HK-2 (cell line): ENCODE data around the gene SPOCK3.
"Not testable (repeated sequence)": the region's sequence is repeated elsewhere in the genome, so short reads cannot be mapped to it uniquely, and the experiment has no call there.

ENCODE experiments used
- DNase-seq: peaks from one replicate; pipeline ENCODE4 v3.0.0-alpha.2; 2018; ENCODE audit not compliant: unreplicated experiment

Gene SPOCK3

DNA sequence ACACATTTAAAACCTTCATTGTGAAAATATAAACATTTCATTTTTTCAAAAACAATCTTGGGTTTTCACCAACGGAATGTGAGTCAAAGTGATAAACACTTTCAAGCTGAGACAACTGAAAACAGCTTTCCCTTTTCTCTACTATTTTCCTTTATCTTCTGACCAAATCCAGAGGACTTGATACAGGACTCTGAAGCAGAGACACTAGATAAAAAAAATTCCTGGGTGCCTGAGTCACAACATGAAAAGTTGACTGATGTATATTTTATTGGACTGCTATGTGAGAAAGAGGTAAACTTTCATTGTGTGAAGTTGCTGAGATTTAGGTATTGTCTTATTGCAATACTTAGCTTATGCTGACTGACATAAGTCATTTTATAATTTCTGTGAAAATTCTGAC, 411.2 kb downstream of the SPOCK3 start:
- no peak for DNase-seq

DNA sequence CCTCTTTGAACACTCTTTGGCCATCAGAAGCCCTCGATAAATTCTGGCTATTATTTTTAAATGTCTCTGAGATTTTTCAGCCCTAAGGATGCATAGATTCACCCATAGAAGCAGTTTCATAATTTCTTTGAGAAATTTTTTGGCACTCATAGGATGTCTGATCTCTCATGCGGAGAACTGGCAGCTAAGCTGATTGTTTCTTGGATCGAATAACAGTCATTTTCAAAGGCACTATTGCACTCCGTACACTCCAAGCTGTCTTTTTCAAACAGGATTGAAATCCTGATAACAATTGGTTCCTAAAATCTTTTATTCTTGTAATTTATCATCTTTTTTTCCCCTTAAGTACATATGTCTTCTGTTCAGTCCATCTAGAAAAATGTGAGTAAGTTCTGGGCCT, 411.9 kb downstream of the SPOCK3 start:
- DNase-seq, result no peak

DNA sequence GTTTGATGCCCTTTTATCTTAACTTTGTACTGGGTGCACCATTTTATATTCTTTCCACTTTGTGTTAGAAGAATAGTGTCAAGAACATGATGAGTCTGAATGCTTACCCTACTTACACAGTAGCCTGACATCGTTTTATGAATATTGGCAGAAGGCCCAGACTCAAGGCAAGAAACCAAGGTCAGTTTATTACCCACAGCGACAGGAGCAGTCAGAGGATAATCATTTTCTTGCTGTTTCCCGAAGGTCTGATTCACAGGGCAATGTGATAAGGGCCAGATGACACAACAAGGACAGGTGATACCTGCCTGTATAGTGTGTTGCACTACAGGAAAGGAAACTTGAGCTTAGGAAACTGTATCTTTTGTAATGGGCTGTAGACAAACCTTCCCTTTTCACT, 417.4 kb downstream of the SPOCK3 start:
- no peak for DNase-seq

DNA sequence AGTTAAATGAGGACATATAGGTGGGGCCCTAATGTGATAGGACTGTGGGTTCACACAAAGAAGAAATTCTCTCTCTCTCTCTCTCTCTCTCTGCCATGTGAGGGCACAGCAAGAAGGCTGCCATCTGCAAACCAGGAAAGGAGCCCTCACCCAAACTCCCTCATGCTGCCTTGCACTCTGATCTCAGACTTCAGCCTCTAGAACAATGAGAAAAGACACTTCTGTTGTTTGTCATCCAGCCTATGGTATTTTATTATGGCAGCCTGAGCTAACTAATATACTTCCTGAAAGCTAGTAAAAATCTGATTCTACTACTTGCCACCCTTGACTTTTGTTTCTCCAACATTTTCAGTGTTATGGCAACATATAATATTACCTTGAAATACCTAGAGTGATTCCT, 425.9 kb downstream of the SPOCK3 start:
- DNase-seq, result no peak

DNA sequence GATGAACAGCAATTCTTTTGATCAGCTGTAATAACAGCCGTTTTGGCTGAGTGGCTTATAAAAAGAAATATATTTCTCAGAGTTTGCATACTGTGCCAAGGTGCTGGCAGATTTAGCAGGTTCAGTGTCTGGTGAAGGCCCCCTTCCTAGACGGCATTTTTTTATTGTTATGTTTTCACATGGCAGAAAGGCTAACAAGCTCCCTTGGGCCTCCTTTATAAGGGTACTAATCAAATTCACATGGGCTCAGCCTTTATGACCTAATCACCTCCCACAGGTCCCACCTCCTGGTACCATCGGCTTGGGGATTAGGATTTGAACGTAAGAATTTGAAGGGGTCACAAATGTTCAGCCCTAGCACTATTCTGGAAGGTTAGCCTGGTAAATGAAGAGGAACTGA, 431.9 kb downstream of the SPOCK3 start:
- DNase-seq, result no peak

DNA sequence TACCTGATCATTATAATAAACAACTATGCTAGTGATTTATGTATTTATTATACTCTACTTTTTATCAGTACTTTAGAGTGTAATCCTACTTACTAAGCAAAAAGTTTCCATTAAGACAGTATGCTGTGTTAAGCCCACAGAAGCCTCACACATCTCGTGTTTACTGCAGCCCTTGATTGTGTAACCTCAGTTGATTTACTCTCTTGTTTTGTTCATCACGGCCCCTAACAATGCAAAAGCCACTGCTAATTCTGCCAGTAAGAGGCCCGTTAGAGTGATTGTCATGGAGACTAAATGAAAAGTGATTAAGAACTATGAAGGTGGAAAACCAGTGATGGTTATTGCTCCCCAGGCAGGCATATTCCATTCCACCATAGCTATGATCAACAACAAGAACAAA, 436.2 kb downstream of the SPOCK3 start:
- DNase-seq, result no peak

DNA sequence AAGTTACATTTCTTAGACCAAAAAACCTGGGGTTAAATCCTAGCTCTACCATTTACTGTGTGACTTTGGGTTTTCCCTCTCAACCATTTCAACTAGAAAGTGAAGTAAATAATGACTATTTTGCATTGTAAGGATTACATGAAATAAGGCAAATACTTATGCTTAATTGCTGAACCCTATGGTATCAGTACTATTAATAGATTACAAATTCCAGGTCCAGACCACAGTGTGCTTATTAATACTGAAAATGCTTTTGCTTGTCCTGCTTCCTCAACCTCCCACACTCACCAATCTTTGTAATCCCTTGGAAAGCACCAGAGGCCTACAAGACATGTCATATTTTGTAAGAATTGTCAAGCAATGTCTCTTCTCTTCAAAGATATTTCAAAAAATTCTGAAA, 456.5 kb downstream of the SPOCK3 start:
- no peak for DNase-seq

DNA sequence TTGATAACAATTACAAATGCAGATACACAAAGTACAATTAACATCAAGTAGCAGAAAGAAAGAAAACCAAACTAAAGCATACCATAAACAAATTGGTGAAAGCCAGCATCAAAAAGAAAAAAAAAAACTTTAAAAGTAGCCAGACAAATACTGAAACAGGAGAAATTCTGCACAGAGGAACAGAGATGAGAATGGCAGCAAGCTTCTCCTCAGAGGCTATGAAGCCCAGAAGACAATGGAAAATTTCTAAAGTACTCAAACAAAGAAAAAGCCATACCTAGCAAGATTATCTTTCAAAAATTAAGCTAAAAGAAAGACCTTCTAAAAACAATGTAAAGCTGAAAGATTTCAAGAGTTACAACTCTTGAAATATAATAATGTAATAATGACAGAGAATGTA, 471.3 kb downstream of the SPOCK3 start:
- no peak for DNase-seq

DNA sequence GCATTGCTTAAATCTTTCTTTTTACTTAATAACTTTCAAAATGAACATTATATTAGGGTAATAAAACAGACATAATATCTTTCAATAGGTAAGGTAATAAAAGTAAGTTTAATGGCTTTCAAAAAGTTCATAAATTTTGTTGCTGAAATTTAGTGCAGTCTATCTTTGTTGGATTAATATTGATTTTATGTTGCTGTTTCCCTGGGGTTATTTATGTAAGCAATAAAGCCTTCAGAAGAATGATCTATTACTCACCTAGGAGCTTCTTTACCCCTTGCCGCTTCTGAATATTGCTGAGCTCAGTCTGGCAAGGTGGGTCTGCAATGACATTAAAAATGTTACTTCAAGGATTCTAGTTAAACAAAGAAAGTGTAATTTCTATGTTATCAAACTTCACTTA, 492.6 kb downstream of the SPOCK3 start:
- DNase-seq, result no peak

DNA sequence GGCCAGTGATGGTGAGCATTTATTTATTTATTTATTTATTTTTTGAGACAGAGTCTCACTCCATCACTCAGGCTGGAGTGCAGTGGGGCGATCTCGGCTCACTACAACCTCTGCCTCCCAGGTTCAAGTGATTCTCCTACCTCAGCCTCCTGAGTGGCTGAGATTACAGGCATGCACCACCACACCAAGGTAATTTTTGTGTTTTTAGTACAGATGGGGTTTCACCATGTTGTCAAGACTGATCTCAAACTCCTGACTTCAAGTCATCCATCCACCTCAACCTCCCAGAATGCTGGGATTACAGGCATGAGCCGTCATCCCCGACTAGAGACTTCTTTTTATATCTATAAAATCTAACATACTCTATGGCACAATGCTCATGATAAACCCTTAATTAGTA, 495.1 kb downstream of the SPOCK3 start:
- DNase-seq, result not testable (repeated sequence)

DNA sequence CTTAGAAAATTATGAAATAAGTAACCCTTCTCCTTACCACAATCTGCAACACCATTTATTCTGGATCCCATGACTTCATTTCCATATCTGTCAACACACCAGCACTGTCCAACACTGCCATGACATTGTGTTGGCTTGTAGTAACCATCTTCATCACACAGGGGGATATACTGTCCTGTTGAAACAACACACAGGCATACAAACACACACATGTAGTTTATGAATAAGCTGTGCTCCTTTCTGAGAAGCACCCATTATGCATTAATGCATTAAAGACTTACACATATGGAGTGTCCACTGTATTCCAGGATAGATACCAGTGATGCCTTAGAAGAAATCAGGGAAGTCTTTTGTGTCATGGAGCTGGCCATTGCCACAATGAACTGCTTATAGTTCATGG, 496.9 kb downstream of the SPOCK3 start:
- DNase-seq, result no peak

DNA sequence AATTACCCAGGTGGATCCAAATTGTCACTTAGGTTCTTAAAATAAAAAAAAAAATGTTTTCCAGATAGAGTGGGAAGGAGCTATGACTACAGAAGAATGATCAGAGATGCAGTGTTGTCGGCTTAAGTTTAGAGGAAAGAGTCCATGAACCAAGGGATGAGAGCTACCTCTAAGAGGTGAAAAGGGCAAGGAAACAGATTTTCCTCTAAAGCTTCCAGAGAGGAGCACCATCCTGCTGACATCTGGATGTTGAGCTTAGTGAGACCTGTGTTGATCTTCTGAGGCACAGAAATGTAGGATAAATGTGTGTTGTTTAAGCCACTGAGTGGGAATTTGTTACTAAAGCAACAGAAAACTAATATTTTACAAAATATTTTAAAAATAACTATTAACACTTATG, 498.7 kb downstream of the SPOCK3 start:
- DNase-seq, result no peak

DNA sequence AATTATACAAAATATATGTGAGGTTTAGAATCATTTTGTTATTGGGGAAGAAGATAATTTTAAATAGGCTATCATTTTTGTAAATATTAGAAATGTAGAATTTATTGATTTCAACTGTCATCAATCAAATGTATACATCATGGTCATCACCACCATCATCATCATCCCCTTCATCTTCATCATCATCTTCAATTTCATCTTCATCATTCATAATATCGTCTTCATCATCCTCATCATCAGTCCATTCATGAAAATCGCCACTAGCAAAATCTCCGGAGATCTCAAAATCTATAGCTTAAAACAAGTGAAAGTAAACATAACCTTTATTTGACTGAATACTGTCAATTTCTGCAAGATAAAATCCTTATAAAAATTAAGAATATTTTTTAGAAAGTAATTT, 499.5 kb downstream of the SPOCK3 start:
- DNase-seq, result no peak

DNA sequence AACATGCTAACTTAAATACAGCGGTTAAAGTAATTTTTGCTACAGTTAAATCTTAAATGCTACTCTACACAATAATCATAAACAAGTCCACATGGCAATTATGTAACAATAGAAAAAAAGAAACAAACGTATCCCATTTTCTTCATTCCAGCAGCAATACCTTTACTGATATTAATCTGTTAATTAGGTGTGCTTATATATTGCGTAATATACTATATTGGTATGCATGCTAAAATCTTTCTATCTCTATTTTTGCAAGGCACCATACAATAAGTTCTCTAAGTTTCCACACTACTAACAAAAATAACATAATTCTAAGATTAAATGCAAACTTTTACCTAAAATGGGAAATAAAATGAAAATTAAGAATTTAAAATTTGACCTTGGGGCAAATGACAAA, 500.6 kb downstream of the SPOCK3 start:
- no peak for DNase-seq

DNA sequence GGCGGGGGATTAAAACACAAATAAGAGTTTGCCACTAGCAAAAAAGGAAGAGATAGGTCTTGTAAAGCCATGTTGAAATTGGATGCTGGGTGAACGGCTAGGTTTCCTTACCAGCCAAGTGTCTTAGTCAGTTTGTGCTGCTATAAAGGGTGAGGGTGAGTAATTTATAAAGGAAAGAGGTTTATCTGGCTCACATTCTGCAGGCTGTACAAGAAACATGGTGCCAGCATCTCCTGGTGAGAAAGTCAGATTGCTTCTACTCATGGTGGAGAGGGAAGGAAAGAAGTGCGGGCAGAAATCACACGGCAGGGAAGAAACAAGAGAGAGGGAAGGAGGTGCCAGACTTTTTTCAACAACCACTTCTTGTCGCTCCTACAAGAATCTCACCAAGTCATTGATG, 507.5 kb downstream of the SPOCK3 start:
- no peak for DNase-seq

DNA sequence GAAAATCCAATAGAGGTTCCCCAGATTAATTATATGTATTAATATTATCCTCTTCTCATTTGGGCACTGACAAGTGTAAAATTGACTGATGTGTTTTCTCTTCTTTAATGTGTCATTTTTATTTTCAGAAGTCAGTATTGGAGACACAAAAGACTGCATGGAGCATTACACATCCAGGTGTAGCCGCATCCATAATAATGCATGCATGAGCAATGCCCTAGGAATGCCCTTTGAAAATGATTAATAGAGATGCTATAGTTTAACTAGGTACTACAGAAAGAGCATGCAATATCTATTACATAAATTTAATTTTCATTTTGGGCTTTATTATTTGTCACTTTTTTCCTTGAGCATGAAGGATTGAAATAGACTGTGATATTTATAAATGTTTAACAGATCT, 509.9 kb downstream of the SPOCK3 start:
- DNase-seq, result no peak

DNA sequence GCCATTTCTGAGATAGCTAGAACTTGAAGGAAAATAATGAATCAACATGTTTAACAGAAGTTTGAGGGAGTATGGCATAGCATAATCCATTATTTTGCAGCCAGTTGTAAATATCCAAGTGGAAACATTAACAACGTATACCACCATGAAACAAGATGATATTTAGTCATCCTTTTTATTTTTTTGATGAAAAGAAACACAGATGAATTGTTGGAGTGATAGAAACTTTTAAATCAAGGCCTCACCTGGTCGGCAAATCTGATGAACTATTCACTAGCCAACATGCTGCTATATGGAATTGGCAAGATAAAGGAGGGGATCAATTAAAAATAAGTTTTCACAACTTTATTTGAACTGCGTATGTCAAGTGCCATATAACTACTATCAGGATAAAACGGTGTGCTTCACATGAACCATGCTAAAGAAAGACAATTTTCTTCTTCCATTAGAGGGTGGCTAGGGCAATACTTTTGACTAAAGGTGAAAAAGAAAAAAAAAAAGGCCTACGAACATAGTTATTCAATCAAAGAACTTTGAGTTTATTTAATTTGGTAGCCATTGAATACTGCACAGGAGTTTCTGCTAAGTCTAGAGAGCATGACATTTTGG, 510.7 kb downstream of the SPOCK3 start:
- DNase-seq, result no peak

DNA sequence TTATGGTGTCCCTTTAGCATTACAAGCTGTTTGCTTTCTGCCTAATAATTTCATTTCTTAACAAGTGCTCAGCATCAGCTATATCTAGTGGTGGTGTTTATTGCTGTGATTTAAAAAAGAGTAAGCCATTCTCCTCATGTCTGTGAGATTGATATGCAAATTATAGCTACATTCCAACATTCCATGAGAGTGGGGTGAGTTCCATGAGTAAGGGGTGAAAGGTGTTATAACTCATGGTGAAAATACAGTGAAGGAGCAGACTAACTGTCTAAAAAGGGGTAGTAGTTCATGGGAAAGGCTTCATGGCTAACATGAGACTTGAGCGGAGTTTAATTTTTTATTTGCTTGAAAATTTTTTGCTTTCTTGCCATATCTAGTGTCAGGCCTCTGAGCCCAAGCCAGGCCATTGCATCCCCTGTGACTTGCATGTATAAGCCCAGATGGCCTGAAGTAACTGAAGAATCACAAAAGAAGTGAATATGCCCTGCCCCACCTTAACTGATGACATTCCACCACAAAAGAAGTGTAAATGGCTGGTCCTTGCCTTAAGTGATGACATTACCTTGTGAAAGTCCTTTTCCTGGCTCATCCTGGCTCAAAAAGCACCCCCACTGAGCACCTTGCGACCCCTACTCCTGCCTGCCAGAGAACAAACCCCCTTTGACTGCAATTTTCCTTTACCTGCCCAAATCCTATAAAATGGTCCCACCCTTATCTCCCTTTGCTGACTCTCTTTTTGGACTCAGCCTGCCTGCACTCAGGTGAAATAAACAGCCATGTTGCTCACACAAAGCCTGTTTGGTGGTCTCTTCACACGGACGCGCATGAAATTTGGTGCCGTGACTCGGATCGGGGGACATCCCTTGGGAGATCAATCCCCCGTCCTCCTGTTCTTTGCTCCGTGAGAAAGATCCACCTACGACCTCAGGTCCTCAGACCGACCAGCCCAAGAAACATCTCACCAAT, 518.3 kb downstream of the SPOCK3 start:
- DNase-seq, result not testable (repeated sequence)

DNA sequence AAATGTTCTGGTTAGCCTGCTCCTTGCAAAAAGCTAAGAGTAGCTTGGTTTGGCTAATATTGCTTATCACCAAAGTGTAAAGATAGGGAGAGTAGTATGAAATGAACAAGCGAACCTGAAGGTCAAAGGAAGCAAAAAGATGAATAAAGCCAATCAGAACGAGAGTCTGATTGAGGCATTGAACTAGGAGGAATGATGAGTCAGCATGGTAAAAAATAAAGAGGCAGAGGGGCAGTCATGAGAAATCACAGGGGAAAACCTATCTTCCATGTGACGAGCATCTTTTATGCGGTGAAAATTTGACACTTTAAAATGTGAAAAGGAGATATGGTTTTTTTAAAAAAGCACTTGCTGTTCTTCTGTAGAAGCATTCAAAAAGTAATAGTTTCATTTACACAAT, 533.7 kb downstream of the SPOCK3 start:
- DNase-seq, result no peak

DNA sequence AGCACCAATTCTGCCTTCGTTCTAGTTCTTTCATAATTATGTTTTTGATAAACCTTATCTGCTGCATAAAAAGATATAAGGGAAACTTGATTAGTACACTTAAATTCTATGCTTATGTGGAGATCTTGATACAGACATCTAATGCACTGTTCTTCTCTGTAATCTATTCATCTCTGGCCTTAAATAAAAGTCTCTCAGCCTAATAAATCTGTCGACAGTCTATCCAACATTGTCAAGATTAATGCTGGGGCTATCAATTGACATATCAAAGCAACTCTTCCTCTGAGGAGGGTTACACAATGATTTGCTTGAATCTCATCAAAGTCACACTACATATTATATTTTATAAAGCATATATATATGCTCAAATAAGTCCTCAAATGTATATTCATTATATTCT, 545.5 kb downstream of the SPOCK3 start:
- DNase-seq, result no peak

DNA sequence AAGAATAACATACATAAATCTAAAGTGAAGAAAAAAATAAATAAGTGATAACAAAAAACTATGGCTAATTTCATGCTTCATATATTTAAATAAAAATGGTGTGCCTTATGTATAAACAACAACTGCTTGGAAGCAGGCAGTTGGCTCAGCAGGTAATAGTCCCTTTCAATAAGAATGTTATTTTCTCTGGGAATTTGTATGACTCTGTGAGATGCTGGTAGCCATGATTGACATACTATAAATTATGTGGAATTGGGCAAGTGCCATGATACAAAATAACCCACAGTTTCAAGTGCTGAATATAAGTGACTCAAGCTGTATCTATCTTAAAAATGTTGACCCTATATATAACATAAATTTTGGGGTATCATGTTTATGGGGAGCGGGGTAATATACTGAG, 546.5 kb downstream of the SPOCK3 start:
- DNase-seq, result no peak
